ENCODE data around the gene RERE. TPM values are rescaled to one million over a fixed set of nuclear protein-coding genes. Genes with fewer than 3 reads are reported as not detected.

Gene RERE
- polyA plus RNA-seq, 1 of the 3 experiments (the other 2 are of a cell fraction) = 8.1 TPM

- no peak for TF ChIP-seq USF2 (IDR thresholded peaks at IDR 0.05; ENCODE audit: borderline replicate concordance, low read depth, low read length)
- TF ChIP-seq EP300 (IDR thresholded peaks at IDR 0.05; ENCODE audit: borderline replicate concordance in 1 of 2, low read depth in 1 of 2, low read length in 1 of 2) = no peak
- TF ChIP-seq SMC3 (IDR thresholded peaks at IDR 0.05; ENCODE audit: low read depth, low read length) = no peak
- TF ChIP-seq REST (IDR thresholded peaks at IDR 0.05; ENCODE audit: low read depth, low read length) = no peak
- TF ChIP-seq EZH2phosphoT487 (IDR thresholded peaks at IDR 0.05; ENCODE audit: borderline replicate concordance, low read depth) = no peak
- TF ChIP-seq NRF1 (IDR thresholded peaks at IDR 0.05; ENCODE audit: low read depth, low read length) = no peak
- TF ChIP-seq FOXM1 (IDR thresholded peaks at IDR 0.05; ENCODE audit: low read depth) = no peak
These were observed 233.1 kb downstream of the RERE start (continued) for GRCh38 chr1:8584316-8584715.

- Histone ChIP-seq H3K36me3 (replicated peaks in 1 of 2; ENCODE audit: control insufficient read depth in 1 of 2, insufficient read depth in 2 of 2, low read length in 1 of 2) (peaks cover 0 to 3% of the 10 kb centered on the region in 2 experiments), H3K9me2 (no peaks in the 10 kb centered on the region), H3K4me2 (no peak overlapping the region), H3K27ac (ENCODE audit: low read depth in 2 of 2, low read length in 1 of 2) (no peak overlapping the region), H2AFZ (ENCODE audit: low read depth) (no peak overlapping the region), H3K4me1 (ENCODE audit: control insufficient read depth in 1 of 2, insufficient read depth in 2 of 2, low read depth in 1 of 2, low read length in 1 of 2) (peaks cover 13 to 29% of the 10 kb centered on the region in 2 experiments; a peak in 3 of 4 replicates), H3K27me3 (ENCODE audit: insufficient read depth) (no peaks in the 10 kb centered on the region), H3K79me2 (ENCODE audit: insufficient read depth) (peaks cover 27% of the 10 kb centered on the region; the same call in 1 of the 2 replicates), H4K20me1 (ENCODE audit: insufficient read depth) (0 out of 2 replicates have a peak, but pooled peaks cover 3% of the 10 kb centered on the region), H3F3A (replicated peaks; ENCODE audit: insufficient read depth) (peaks cover 4% of the 10 kb centered on the region), H3K4me3 (ENCODE audit: low read depth in 2 of 2, low read length in 1 of 2) (no peak overlapping the region), H3K9me3 (no peaks in the 10 kb centered on the region), H3K9ac (no peak overlapping the region)
- TF ChIP-seq FOSL2 (IDR thresholded peaks at IDR 0.05; ENCODE audit: borderline replicate concordance, low read depth) = no peak
- TF ChIP-seq MXI1 (IDR thresholded peaks at IDR 0.05; ENCODE audit: low read depth, low read length) = no peak
- TF ChIP-seq RFX5 (IDR thresholded peaks at IDR 0.05; ENCODE audit: low read length) = no peak
- TF ChIP-seq JUND (IDR thresholded peaks at IDR 0.05) = no peak
- TF ChIP-seq SIN3A (IDR thresholded peaks at IDR 0.05; ENCODE audit: borderline replicate concordance, low read depth, low read length) = no peak
- no peak for TF ChIP-seq GABPA (IDR thresholded peaks at IDR 0.05; ENCODE audit: low read depth)
- TF ChIP-seq USF1 (IDR thresholded peaks at IDR 0.05; ENCODE audit: borderline replicate concordance, low read depth) = no peak
- CTCF ChIA-PET = interaction anchor here (0.8 to 6.4 kb wide), 9 partner anchors 9 to 276 kb away, joined by 3 to 44 read pairs (median 4); no protein-coding TSS in a partner anchor
- WGBS (ENCODE audit: low lambda C conversion rate) = 81% methylated on average over 3 of the region's 3 CpGs
- POLR2A ChIA-PET = no interaction called here
- DNase-seq = no peak
These were observed 234.4 kb downstream of the RERE start for GRCh38 chr1:8583031-8583430.

Data from SK-N-SH (cell line).